Gastrocnemius medialis (tissue), 4 donors: ENCODE results near the gene ARL15.

Experiments used
- POLR2A ChIP-seq, 2 donors: fragments of 450-650 bp; IDR thresholded peaks; one replicate each; pipeline ENCODE4 v1.6.1; 2017; ENCODE audit warnings: antibody characterized with exemption in 2 of 2, mild to moderate bottlenecking in 2 of 2, moderate library complexity in 2 of 2
- TF ChIP-seq, protein P1 (sequence below), 5 experiments: fragments of 450-650 bp in 3 of 5; fragments of 200-600 bp in 2 of 5; sonication (generic) in 2 of 5; IDR thresholded peaks in 4 of 5; conservative IDR thresholded peaks in 1 of 5; 1 replicate in 4 of 5; 2 replicates in 1 of 5; pipeline ENCODE4 v1.5.1; 2016 to 2019; ENCODE audit warnings: antibody characterized with exemption in 5 of 5, mild to moderate bottlenecking in 3 of 5, moderate library complexity in 3 of 5

DNA sequence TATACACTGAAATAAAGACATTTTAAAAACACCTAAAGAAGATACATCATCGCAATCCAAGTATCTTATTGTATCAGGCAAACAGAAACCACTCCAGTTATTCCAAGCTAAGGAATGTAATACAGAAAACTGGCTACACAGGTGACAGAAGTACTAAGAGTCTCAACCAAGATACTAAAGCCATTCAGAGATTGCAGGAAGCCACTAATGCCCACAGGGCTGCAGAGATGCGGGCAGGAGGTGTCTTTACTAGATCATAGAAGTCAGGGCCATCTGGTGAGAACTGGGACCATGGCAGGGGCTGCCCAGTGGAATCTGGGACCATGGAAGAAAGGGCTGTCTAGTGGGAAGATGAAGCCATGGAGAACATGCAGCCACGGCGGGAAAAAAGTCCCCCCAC is 384.3 kb downstream of the ARL15 start:
- TF ChIP-seq, protein P1, sequence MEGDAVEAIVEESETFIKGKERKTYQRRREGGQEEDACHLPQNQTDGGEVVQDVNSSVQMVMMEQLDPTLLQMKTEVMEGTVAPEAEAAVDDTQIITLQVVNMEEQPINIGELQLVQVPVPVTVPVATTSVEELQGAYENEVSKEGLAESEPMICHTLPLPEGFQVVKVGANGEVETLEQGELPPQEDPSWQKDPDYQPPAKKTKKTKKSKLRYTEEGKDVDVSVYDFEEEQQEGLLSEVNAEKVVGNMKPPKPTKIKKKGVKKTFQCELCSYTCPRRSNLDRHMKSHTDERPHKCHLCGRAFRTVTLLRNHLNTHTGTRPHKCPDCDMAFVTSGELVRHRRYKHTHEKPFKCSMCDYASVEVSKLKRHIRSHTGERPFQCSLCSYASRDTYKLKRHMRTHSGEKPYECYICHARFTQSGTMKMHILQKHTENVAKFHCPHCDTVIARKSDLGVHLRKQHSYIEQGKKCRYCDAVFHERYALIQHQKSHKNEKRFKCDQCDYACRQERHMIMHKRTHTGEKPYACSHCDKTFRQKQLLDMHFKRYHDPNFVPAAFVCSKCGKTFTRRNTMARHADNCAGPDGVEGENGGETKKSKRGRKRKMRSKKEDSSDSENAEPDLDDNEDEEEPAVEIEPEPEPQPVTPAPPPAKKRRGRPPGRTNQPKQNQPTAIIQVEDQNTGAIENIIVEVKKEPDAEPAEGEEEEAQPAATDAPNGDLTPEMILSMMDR (IDR thresholded peaks at IDR 0.05 in 4 of 5, conservative IDR thresholded peaks at IDR 0.05 in 1 of 5): no peak
- TF ChIP-seq POLR2A (IDR thresholded peaks at IDR 0.05): no peak
